Effector memory CD4-positive, alpha-beta T cell (primary cell): ENCODE measurements around the gene CUX1.
"Not testable (repeated sequence)": the region's sequence is repeated elsewhere in the genome, so short reads cannot be mapped to it uniquely, and the experiment has no call there.

Experiments used
- DNase-seq, 3 donors: peaks; one replicate each; pipeline ENCODE4 v3.0.0-alpha.2; 2020
- H3K27ac ChIP-seq: 2 replicates; pipeline ENCODE4 v1.7.0; 2013; ENCODE audit warnings: mild to moderate bottlenecking, low read length, moderate library complexity; ENCODE audit not compliant: insufficient read depth, poor library complexity, severe bottlenecking
- H3K27me3 ChIP-seq: replicated peaks from 2 replicates; pipeline ENCODE4 v1.7.0; 2013; ENCODE audit warnings: mild to moderate bottlenecking, low read length; ENCODE audit not compliant: insufficient read depth, control insufficient read depth, poor library complexity, severe bottlenecking
- H3K36me3 ChIP-seq: 2 replicates; pipeline ENCODE4 v1.7.0; 2013; ENCODE audit warnings: mild to moderate bottlenecking, low read length, moderate library complexity; ENCODE audit not compliant: control insufficient read depth, insufficient read depth
- H3K4me1 ChIP-seq: 2 replicates; pipeline ENCODE4 v1.7.0; 2013; ENCODE audit warnings: low read length, mild to moderate bottlenecking; ENCODE audit not compliant: control insufficient read depth, insufficient read depth, poor library complexity, severe bottlenecking
- H3K4me3 ChIP-seq: 2 replicates; pipeline ENCODE4 v1.7.0; 2013; ENCODE audit warnings: low read length, low read depth, mild to moderate bottlenecking; ENCODE audit not compliant: insufficient read depth, poor library complexity, severe bottlenecking
- H3K9me3 ChIP-seq: 2 replicates; pipeline ENCODE4 v1.7.0; 2013; ENCODE audit warnings: mild to moderate bottlenecking, low read length, moderate library complexity; ENCODE audit not compliant: control insufficient read depth

Gene CUX1

DNA sequence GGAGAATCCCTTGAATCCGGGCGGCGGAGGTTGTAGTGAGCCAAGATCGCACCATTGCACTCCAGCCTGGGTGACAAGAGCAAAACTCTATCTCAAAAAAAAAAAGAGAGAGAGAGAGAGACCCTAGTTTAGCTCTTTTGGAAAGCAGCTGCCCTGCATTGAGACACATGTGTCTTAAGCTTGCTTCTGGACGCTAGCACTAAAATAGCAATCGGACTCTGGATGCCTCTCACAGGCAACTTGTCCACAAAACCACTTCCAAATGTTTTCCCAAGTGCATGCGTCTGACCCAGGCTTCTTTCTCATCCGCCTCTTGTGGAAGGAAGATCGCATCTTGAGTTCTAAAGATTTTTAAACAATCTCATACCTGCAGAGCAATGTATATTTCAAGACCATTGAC lies 182.7 kb downstream of the CUX1 start:
- Histone ChIP-seq H3K4me1 (no peaks in the 10 kb centered on the region), H3K9me3 (no peaks in the 10 kb centered on the region), H3K4me3 (no peak overlapping the region), H3K27ac (no peak overlapping the region), H3K36me3 (no peaks in the 10 kb centered on the region), H3K27me3 (no peaks in the 10 kb centered on the region)
- DNase-seq, result no peak

DNA sequence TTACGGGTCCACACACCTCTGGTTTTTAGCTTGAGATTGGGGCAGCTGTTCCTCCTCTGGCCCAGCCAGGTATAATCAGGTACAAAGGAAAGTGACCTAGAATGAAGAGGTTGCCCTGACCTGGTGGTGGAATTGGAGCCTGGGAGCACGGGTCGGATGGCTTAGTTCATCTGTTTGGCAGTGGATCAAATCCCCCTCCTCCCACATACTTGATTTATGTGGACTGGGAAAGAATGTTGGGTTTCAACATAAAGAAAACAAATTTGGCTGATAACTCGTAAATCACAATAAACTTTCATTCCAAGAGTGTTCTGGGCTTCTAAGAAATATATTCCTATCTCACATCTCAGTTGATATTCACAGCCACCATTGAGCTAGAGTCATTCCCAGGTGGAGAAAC lies 186.8 kb downstream of the CUX1 start:
- Histone ChIP-seq H3K4me3 (no peak overlapping the region), H3K36me3 (no peaks in the 10 kb centered on the region), H3K27ac (no peak overlapping the region), H3K9me3 (no peaks in the 10 kb centered on the region), H3K27me3 (no peaks in the 10 kb centered on the region), H3K4me1 (no peaks in the 10 kb centered on the region)
- no peak for DNase-seq

DNA sequence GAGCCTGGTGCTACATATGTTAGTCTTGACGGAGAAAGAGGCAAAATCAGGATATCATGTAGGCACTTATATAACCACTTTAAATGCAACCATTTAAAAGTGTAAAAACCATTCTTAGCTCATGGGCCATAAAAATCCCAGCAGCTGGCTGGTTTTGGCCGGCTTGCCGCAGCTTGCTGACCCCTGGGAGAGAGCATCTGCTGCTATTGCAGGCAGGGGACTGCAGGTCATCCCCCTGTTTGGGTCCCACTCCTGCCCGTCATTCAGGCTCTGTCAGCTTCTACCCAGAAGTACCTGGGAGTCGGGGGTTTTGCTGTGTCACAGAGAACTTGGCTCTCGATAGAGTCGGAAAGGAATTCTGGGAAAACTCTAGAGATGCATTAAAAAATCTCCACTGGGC lies 187.4 kb downstream of the CUX1 start:
- no peaks in the 10 kb centered on the region for H3K36me3 ChIP-seq
- H3K4me1 ChIP-seq, result no peaks in the 10 kb centered on the region
- no peak for DNase-seq
- no peaks in the 10 kb centered on the region for H3K27me3 ChIP-seq
- no peak overlapping the region for H3K27ac ChIP-seq
- no peak overlapping the region for H3K4me3 ChIP-seq
- H3K9me3 ChIP-seq, result no peaks in the 10 kb centered on the region

DNA sequence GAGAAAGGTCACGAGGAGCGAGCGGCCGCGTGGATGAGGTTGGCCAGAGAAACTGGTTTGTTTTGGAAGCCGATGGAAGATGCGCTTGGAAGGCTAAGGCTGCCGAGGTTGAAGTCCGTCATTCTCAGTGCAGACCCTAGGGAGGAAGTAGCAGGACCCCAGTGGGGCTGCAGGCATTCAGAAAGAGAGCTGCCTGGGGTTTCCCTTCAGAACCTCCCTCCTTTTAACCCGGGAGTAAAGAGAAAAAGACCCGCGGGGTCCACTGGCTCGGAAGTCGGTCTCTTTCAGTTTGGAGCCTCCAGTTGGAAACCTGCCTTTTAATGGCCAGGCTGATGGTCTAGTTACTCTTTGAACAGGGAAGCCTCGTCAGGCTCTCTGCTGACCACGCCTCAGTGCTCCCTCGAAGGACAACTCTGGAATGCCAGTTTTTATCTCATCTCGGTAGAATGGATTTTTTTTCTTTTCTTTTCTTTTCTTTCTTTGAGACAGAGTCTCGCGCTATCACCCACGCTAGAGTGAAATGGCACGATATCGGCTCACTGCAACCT lies 188.6 kb downstream of the CUX1 start:
- no peak for DNase-seq
- no peaks in the 10 kb centered on the region for H3K27me3 ChIP-seq
- no peaks in the 10 kb centered on the region for H3K9me3 ChIP-seq
- H3K4me3 ChIP-seq, result no peak overlapping the region
- no peaks in the 10 kb centered on the region for H3K4me1 ChIP-seq
- H3K36me3 ChIP-seq, result no peaks in the 10 kb centered on the region
- H3K27ac ChIP-seq, result no peak overlapping the region

DNA sequence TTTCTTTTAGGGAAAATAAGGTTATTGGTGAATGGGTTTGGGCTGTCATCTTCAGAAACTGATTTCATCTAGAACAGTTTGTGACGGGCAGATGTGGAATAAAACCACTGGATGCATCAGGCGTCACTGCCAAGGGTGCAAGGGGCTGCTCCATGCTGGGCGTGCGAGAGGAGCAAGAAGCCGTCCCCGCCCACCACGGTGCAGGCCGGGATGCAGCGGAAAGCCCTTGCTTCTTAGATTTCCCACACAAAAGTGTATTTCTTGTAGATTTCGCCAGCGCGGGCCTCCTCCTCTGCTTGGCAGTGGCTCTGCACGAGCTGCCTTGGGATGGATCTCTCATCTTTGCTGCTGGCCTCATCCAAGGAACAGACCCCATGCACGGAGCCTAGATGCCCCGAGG lies 189.3 kb downstream of the CUX1 start:
- H3K36me3 ChIP-seq, result no peaks in the 10 kb centered on the region
- no peaks in the 10 kb centered on the region for H3K9me3 ChIP-seq
- no peak overlapping the region for H3K4me3 ChIP-seq
- H3K27me3 ChIP-seq, result no peaks in the 10 kb centered on the region
- no peak overlapping the region for H3K27ac ChIP-seq
- no peaks in the 10 kb centered on the region for H3K4me1 ChIP-seq
- DNase-seq, result no peak

DNA sequence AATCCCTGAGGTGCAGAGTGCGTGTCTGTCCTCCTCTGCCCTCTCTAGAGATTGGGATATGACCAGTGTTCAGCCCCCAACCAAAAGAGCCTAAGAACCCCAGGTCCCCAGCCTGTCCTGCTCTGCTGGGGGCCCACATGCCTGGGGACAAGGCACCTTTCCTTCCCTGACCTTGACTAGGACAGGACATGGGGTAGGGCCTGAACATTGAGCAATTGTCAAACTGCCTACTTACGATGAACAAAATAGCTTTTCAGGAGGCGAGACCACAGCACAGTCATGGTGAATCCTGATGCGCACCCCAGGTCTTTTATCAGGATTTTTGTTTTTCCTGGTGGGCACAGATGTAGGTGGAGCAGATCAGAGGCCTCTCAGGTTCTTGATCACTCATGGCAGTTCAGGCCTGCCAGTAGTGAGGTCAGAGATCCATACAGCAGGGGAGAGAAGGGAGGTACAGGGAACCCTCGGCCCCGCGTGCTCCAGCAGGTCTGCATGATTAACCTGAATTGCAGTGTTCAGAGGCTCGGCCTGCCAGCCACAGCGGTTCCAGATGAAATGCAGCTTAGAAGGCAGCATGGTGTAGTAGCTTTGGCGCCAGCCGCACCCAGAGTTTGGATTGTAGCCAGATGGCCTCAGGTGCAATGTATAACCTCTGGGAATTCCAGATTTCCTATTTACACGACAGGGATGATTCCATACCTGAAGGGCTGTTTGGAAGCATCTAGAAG lies 191.3 kb downstream of the CUX1 start:
- DNase-seq, result no peak
- Histone ChIP-seq H3K9me3 (no peaks in the 10 kb centered on the region), H3K4me3 (no peak overlapping the region), H3K36me3 (no peaks in the 10 kb centered on the region), H3K27ac (no peak overlapping the region), H3K27me3 (no peaks in the 10 kb centered on the region), H3K4me1 (no peaks in the 10 kb centered on the region)

DNA sequence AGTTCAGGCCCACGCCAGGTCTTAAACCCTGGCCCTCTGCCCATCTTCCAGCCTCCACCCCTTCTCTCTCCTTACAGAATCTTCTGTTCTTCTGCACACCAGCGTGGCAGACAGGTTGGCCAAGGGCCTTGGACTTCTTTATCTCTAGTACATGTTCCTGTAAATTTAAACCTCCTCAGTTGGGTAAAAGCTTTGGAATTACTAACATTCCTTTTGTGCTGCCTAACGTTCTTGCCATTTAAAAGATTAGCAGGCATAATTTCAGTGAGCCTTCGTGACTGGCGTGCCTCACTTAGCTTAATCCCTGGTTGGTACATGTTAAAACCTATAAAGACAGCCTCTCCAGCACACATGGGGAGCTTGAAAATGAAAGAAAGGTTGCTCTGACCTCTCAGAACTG lies 192.2 kb downstream of the CUX1 start:
- H3K27me3 ChIP-seq, result no peaks in the 10 kb centered on the region
- H3K27ac ChIP-seq, result no peak overlapping the region
- H3K4me1 ChIP-seq, result no peaks in the 10 kb centered on the region
- H3K4me3 ChIP-seq, result no peak overlapping the region
- peaks cover under 1% of the 10 kb centered on the region for H3K36me3 ChIP-seq
- no peak for DNase-seq
- H3K9me3 ChIP-seq, result no peaks in the 10 kb centered on the region

DNA sequence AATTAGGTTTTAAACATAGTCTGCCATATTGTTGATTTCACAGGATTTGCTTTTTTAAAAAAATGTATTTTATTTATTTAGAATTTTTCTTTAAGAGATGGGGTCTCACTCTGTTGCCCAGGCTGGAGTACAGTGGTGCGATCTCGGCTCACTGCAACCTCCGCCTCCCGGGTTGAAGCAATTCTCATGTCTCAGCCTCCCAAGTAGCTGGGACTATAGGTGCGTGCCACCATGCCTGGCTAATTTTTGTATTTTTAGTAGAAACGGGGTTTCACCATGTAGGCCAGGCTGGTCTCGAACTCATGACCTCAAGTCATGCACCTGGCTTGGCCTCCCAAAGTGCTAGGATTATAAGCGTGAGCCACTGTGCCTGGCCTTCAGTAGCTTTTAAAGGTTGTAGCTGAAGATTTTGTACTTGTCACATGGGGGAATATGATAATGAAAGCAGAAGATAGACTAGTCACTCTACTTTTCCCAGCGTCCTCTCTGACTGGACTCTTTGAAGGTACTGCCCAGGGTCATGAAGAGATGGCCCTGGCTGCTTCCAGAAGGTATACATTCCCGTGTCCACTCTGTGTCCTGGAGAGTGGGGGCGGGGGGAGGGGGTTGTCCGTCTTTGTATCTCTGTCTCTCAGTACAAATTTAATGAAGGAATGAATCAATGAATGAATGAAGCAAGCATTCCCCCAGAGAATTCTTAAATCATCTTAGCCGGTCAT lies 194.8 kb downstream of the CUX1 start:
- not testable (repeated sequence) for DNase-seq, H3K4me3 ChIP-seq, H3K27ac ChIP-seq, H3K4me1 ChIP-seq, H3K9me3 ChIP-seq, H3K36me3 ChIP-seq, H3K27me3 ChIP-seq

DNA sequence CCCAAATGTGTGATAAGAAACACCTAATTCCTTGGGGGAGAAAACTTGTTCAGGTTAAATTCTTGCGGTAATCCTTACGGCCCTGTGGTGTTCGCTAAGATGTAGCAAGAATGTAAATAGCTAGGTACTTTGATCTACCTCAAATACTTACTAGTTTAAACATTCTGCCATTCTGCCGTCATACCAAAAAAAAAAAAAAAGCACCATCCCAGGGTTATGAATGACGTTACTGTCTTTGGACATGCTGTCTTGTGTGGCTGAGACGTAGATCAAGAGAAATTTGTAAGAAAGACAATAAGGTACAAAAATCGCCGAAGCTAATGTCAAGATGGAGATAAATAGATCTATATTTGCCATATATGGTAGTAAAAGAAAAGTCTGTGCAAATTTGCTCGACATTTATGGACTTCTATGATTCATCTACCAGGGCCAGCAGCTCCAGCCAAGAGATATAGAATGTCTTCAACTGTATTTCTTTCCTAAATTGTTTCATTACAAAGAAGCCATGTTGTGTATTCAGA lies 195.6 kb downstream of the CUX1 start:
- no peaks in the 10 kb centered on the region for H3K9me3 ChIP-seq
- H3K4me3 ChIP-seq, result no peak overlapping the region
- peaks cover 3% of the 10 kb centered on the region for H3K36me3 ChIP-seq
- H3K27me3 ChIP-seq, result no peaks in the 10 kb centered on the region
- DNase-seq, result no peak
- no peaks in the 10 kb centered on the region for H3K4me1 ChIP-seq
- H3K27ac ChIP-seq, result no peak overlapping the region

DNA sequence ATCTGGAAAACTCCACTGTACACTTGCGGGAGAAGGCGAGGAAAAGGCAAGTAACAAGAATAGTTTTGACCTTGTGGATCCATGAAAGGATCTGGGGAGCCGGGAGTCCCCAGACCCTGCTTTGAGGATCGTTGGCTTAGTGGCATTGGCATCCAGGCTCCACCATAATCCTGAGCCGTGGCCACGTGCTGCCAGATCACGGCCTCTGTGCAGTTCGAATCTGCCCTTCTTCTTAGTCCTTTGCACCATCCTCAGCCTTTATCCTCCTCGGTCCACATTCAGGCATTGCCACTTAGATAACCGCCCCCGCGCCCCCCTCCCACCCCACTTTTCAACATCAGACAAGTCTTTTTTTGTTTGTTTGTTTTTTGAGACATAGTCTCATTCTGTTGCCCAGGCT lies 201.4 kb downstream of the CUX1 start:
- Histone ChIP-seq H3K4me3 (no peak overlapping the region), H3K27ac (no peak overlapping the region), H3K36me3 (peaks cover 3% of the 10 kb centered on the region), H3K27me3 (no peaks in the 10 kb centered on the region), H3K9me3 (no peaks in the 10 kb centered on the region), H3K4me1 (no peaks in the 10 kb centered on the region)
- no peak for DNase-seq
